PC-3 (cell line): ENCODE results near the gene LATS1. TPM values are rescaled to one million over a fixed set of nuclear protein-coding genes. Genes with fewer than 3 reads are reported as not detected.

Experiments used
- ATAC-seq: fragments of 200-7000 bp; cut with Tn5 transposase; 2 replicates; pipeline ENCODE4 v1.9.1; 2020; ENCODE audit warnings: mild to moderate bottlenecking, moderate library complexity
- BruUV-seq: library from RNA; stranded (reverse); fragments of 400-500 nt; replicated peaks from 2 replicates; lab custom pipeline; 2021; lab: Mats Ljungman, UMichigan
- CTCF ChIA-PET: fragments of 300-600 bp; sonication (Branson Sonifier 250); formaldehyde crosslinking; loops from one replicate; lab custom pipeline; 2022; ENCODE audit warnings: antibody characterized with exemption; lab: Charles Lee
- POLR2A ChIA-PET: fragments of 300-600 bp; sonication (Branson Sonifier 250); formaldehyde crosslinking; loops from one replicate; lab custom pipeline; 2022; ENCODE audit warnings: antibody characterized with exemption; ENCODE audit not compliant: unreplicated experiment; lab: Charles Lee
- DNase-seq: peaks from one replicate; pipeline ENCODE4 v3.0.0-alpha.2; 2015
- H2AFZ ChIP-seq: fragments of 300-600 bp; sonication (generic); 2 replicates; pipeline ENCODE4 v1.6.0; 2016; ENCODE audit warnings: antibody characterized with exemption, low read length
- H3F3A ChIP-seq: fragments of 300-600 bp; sonication (generic); one replicate; pipeline ENCODE4 v1.6.0; 2017; ENCODE audit warnings: antibody characterized with exemption, low read length, control low read depth, mild to moderate bottlenecking; ENCODE audit not compliant: unreplicated experiment
- H3K27ac ChIP-seq: fragments of 300-600 bp; sonication (generic); 2 replicates; pipeline ENCODE4 v1.5.1; 2016; ENCODE audit warnings: mild to moderate bottlenecking, low read length
- H3K27me3 ChIP-seq: fragments of 300-600 bp; sonication (generic); 2 replicates; pipeline ENCODE4 v1.6.1; 2016; ENCODE audit warnings: low read length, mixed read lengths
- H3K36me3 ChIP-seq: fragments of 300-600 bp; sonication (generic); 2 replicates; pipeline ENCODE4 v1.6.1; 2016; ENCODE audit warnings: low read depth, mixed run types, low read length, mixed read lengths
- H3K4me1 ChIP-seq: fragments of 300-600 bp; sonication (generic); 2 replicates; pipeline ENCODE4 v1.5.1; 2016; ENCODE audit warnings: low read length; ENCODE audit not compliant: insufficient read depth
- H3K4me2 ChIP-seq: fragments of 300-600 bp; sonication (generic); 2 replicates; pipeline ENCODE4 v1.6.0; 2016; ENCODE audit warnings: low read length
- H3K4me3 ChIP-seq: fragments of 300-600 bp; sonication (generic); 2 replicates; pipeline ENCODE4 v1.5.1; 2016; ENCODE audit warnings: mild to moderate bottlenecking, low read length, mixed read lengths
- H3K79me2 ChIP-seq: fragments of 300-600 bp; sonication (generic); 2 replicates; pipeline ENCODE4 v1.6.1; 2017; ENCODE audit warnings: low read length, mixed read lengths
- H3K9ac ChIP-seq: fragments of 300-600 bp; sonication (generic); 2 replicates; pipeline ENCODE4 v1.6.0; 2016; ENCODE audit warnings: mild to moderate bottlenecking, low read length
- H3K9me2 ChIP-seq: fragments of 300-600 bp; sonication (generic); replicated peaks from 2 replicates; pipeline ENCODE4 v1.6.1; 2016; ENCODE audit warnings: mixed run types, low read length, mixed read lengths
- H3K9me3 ChIP-seq: fragments of 300-600 bp; sonication (generic); 2 replicates; pipeline ENCODE4 v1.6.1; 2016; ENCODE audit warnings: low read length, mixed read lengths
- H4K20me1 ChIP-seq: fragments of 300-600 bp; sonication (generic); 2 replicates; pipeline ENCODE4 v1.6.1; 2016; ENCODE audit warnings: low read length, mixed read lengths
- EZH2 ChIP-seq: fragments of 300-600 bp; sonication (generic); IDR thresholded peaks from one replicate; pipeline ENCODE4 v1.6.1; 2017; ENCODE audit warnings: antibody characterized with exemption, mild to moderate bottlenecking, low read length; ENCODE audit not compliant: unreplicated experiment
- EZH2phosphoT487 ChIP-seq: fragments of 300-600 bp; sonication (generic); IDR thresholded peaks from 2 replicates; pipeline ENCODE4 v1.6.1; 2018; ENCODE audit warnings: mild to moderate bottlenecking, antibody characterized with exemption, low read length, borderline replicate concordance
- intact Hi-C: fragments of 100-400 bp; cut with micrococcal nuclease; formaldehyde crosslinking; loops from 2 replicates; pipeline ENCODE4 v1.9.0; 2023
- total RNA-seq: library from RNA; depleted of rRNA; stranded (reverse); fragments of >200 nt; gene quantifications from 2 replicates; pipeline ENCODE4 v1.2.3, GENCODE V29; 2014
- TF ChIP-seq, protein P1 (sequence below): fragments of 300-600 bp; sonication (generic); conservative IDR thresholded peaks from 2 replicates; pipeline ENCODE4 v1.5.1; 2017; ENCODE audit warnings: antibody characterized with exemption, low read depth, mild to moderate bottlenecking, low read length

LATS1 gene
- total RNA-seq, 1 experiment from 2014 or later, result 9.7 TPM

DNA sequence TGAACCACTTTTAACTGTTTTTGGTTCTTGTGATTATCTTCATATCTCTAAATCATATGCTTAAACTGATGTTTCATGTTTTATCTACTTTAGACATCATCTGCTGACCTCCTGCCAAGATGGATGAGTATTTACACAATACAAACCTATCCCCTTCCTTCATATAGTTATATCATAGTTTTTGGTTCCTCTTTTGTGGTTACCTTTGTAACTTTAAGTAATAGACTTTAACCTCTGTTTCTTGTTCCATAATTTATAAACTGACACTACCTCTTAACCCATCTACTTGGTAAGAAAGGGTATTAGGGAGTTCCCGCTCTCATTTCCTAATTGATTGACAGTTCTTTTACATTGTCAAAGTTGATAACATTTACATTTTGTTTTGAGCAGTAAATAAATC lies 43.5 kb upstream of the LATS1 start:
- Histone ChIP-seq H3K27me3 (no peaks in the 10 kb centered on the region), H3K36me3 (peaks cover 7% of the 10 kb centered on the region), H3K79me2 (peaks cover 63% of the 10 kb centered on the region), H3K27ac (no peak overlapping the region), H3K9ac (no peak overlapping the region), H3K4me2 (no peak overlapping the region), H3K4me1 (no peaks in the 10 kb centered on the region), H3K9me3 (no peaks in the 10 kb centered on the region), H3K9me2 (no peaks in the 10 kb centered on the region), H4K20me1 (0 out of 2 replicates have a peak, but pooled peaks cover 4% of the 10 kb centered on the region), H3F3A (no peaks in the 10 kb centered on the region), H3K4me3 (no peak overlapping the region), H2AFZ (no peak overlapping the region)
- BruUV-seq, result no TSS peak
- ATAC-seq, result no peak
- ChIA-PET POLR2A (no interaction called here), CTCF (no interaction called here)
- intact Hi-C loops, result no loop called here
- DNase-seq, result no peak
- TF ChIP-seq EZH2phosphoT487 (no peak), EZH2 (no peak)
- TF ChIP-seq, protein P1, sequence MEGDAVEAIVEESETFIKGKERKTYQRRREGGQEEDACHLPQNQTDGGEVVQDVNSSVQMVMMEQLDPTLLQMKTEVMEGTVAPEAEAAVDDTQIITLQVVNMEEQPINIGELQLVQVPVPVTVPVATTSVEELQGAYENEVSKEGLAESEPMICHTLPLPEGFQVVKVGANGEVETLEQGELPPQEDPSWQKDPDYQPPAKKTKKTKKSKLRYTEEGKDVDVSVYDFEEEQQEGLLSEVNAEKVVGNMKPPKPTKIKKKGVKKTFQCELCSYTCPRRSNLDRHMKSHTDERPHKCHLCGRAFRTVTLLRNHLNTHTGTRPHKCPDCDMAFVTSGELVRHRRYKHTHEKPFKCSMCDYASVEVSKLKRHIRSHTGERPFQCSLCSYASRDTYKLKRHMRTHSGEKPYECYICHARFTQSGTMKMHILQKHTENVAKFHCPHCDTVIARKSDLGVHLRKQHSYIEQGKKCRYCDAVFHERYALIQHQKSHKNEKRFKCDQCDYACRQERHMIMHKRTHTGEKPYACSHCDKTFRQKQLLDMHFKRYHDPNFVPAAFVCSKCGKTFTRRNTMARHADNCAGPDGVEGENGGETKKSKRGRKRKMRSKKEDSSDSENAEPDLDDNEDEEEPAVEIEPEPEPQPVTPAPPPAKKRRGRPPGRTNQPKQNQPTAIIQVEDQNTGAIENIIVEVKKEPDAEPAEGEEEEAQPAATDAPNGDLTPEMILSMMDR, result no peak

DNA sequence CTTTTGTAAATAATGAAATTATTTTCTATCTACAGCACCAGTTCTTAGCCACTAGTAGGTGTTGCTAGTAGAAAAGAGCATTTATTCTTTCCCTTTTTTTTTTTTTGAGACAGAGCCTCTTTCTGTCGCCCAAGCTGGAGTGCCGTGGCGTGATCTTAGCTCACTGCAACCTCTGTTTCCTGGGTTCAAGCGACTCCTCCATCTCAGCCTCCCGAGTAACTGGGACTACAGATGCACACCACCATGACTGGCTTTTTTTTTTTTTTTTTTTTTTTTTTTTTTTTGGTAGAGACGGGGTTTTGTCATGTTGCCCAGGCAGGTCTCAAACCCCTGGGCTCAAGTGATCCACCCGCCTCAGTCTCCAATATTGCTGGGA lies 38.3 kb upstream of the LATS1 start:
- TF ChIP-seq EZH2phosphoT487, result no peak
- TF ChIP-seq, protein P1, result no peak
- no peak for TF ChIP-seq EZH2
- peaks cover 84% of the 10 kb centered on the region for H3K79me2 ChIP-seq
- POLR2A ChIA-PET, result no interaction called here
- intact Hi-C loops, result no loop called here
- no peak overlapping the region for H3K9ac ChIP-seq
- H3K9me3 ChIP-seq, result no peaks in the 10 kb centered on the region
- H3K36me3 ChIP-seq, result no peaks in the 10 kb centered on the region; the same call in 1 of the 2 replicates
- H4K20me1 ChIP-seq, result peaks cover 23% of the 10 kb centered on the region; the same call in 1 of the 2 replicates
- no peak overlapping the region for H3K4me3 ChIP-seq
- no peaks in the 10 kb centered on the region for H3F3A ChIP-seq
- H3K4me1 ChIP-seq, result peaks cover 6% of the 10 kb centered on the region; the same call in 1 of the 2 replicates
- DNase-seq (no peak), ATAC-seq (no peak)
- BruUV-seq, result no TSS peak
- H2AFZ ChIP-seq, result no peak overlapping the region
- no peak overlapping the region for H3K4me2 ChIP-seq
- CTCF ChIA-PET, result no interaction called here
- no peak overlapping the region for H3K27ac ChIP-seq
- H3K9me2 ChIP-seq, result no peaks in the 10 kb centered on the region
- no peaks in the 10 kb centered on the region for H3K27me3 ChIP-seq

DNA sequence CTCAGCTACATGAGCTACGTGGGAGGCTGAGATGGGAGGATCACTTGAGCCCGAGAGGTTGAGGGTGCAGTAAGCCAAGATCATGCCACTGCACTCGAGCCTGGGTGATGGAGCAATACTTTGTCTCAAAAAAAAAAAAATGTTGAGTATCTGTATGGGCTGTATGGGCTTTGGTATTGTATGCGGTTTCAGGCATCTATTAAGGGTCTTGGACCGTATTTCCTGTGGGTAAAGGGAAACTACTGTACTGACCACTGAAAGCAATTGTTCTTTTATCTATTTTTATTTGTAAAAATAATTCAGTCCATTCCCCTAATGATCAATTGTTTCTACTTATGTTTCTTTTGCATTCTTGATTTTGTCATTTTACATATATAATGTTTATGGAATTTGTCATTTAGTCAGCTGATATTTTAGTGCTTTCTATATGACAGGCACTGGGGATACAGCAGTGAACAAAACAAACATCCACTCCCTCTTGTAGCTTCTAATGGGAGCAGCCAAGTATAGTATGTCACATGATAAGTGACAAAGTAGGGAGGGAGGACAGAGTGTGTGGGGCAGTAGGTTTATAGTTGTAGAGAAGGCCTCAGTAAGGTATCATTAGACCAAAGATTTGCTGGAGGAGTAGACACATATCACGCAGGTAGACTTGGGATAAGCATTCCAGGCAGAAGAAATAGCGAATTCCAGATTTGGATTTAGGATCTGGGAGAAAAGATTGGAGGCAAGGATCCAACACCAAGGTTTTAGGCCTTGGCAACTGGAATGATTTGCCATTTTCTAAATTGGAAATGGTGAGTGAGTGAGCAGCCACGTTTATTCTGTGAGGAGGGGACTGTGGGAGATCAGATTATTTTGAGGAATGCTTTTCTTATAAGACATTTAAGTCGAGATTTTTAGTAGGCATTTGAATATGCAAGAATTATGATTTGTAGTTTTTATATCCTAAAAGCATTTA lies 37.7 kb upstream of the LATS1 start:
- no peaks in the 10 kb centered on the region; the same call in 1 of the 2 replicates for H3K36me3 ChIP-seq
- H3K4me2 ChIP-seq, result no peak overlapping the region
- ChIA-PET CTCF (no interaction called here), POLR2A (no interaction called here)
- no peaks in the 10 kb centered on the region for H3K9me3 ChIP-seq
- DNase-seq, result no peak
- peaks cover 91% of the 10 kb centered on the region for H3K79me2 ChIP-seq
- intact Hi-C loops, result no loop called here
- peaks cover 23% of the 10 kb centered on the region; the same call in 1 of the 2 replicates for H4K20me1 ChIP-seq
- peaks cover 7% of the 10 kb centered on the region; the same call in 1 of the 2 replicates for H3K4me1 ChIP-seq
- H3K9ac ChIP-seq, result no peak overlapping the region
- H3K9me2 ChIP-seq, result no peaks in the 10 kb centered on the region
- no TSS peak for BruUV-seq
- no peaks in the 10 kb centered on the region for H3F3A ChIP-seq
- H3K4me3 ChIP-seq, result no peak overlapping the region
- H3K27me3 ChIP-seq, result no peaks in the 10 kb centered on the region
- no peak for TF ChIP-seq EZH2
- TF ChIP-seq EZH2phosphoT487, result no peak
- TF ChIP-seq, protein P1, result no peak
- peak; percentile 53 for ATAC-seq
- no peak overlapping the region for H2AFZ ChIP-seq
- no peak overlapping the region for H3K27ac ChIP-seq
